Measurements from ENCODE around the gene KRT73.

DNA sequence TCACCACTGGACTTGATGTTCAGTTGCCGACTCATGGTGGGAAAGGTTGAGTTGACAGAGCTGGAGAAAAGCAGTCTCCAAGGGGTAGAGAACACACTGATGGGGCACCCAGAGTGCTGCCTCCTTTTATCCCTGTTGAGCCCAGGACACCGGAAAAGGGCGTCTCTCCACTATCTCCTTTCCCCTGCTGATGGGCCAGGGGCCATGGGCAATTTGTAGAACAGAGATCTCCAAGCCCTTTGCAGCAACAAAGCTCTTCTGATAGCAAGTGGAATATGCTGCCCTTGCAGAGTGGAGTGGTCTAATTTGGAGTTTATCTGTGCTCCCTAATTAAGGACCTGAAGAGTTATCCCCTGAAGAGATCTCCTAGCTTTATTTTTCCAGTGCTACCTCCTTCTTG is 44.6 kb downstream of the KRT73 start, which contains the start of gene KRT74:
- TF ChIP-seq, protein P1, sequence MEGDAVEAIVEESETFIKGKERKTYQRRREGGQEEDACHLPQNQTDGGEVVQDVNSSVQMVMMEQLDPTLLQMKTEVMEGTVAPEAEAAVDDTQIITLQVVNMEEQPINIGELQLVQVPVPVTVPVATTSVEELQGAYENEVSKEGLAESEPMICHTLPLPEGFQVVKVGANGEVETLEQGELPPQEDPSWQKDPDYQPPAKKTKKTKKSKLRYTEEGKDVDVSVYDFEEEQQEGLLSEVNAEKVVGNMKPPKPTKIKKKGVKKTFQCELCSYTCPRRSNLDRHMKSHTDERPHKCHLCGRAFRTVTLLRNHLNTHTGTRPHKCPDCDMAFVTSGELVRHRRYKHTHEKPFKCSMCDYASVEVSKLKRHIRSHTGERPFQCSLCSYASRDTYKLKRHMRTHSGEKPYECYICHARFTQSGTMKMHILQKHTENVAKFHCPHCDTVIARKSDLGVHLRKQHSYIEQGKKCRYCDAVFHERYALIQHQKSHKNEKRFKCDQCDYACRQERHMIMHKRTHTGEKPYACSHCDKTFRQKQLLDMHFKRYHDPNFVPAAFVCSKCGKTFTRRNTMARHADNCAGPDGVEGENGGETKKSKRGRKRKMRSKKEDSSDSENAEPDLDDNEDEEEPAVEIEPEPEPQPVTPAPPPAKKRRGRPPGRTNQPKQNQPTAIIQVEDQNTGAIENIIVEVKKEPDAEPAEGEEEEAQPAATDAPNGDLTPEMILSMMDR (IDR thresholded peaks at IDR 0.05) = no peak
- no peak for TF ChIP-seq POLR2A (IDR thresholded peaks at IDR 0.05)
